ENCODE results near the gene USP10. TPM values are rescaled to one million over a fixed set of nuclear protein-coding genes. Genes with fewer than 3 reads are reported as not detected.

Gene USP10
- total RNA-seq, 1 experiment from 2014 or later, result 50.4 TPM

GRCh38 chr16:84816023-84816422, 116.2 kb downstream of the USP10 start:
- no peaks in the 10 kb centered on the region for H3K9me2 ChIP-seq (replicated peaks; ENCODE audit: low read length)
- H2AFZ ChIP-seq (ENCODE audit: low read length), result no peak overlapping the region
- H3K9ac ChIP-seq (ENCODE audit: low read length), result no peak overlapping the region
- ChIA-PET POLR2A (ENCODE audit: unreplicated experiment) (no interaction called here), CTCF (no interaction called here)
- H4K20me1 ChIP-seq (ENCODE audit: low read length), result no peaks in the 10 kb centered on the region
- H3F3A ChIP-seq (ENCODE audit: low read length, unreplicated experiment), result no peaks in the 10 kb centered on the region
- H3K4me1 ChIP-seq (ENCODE audit: insufficient read depth, low read length), result peaks cover 6% of the 10 kb centered on the region
- no peak overlapping the region for H3K27ac ChIP-seq (ENCODE audit: low read length)
- H3K4me2 ChIP-seq (ENCODE audit: low read length), result no peak overlapping the region
- no peaks in the 10 kb centered on the region for H3K27me3 ChIP-seq (ENCODE audit: low read length)
- TF ChIP-seq EZH2 (IDR thresholded peaks at IDR 0.05; ENCODE audit: low read length, unreplicated experiment) (no peak), CTCF (conservative IDR thresholded peaks at IDR 0.05; ENCODE audit: low read depth, low read length) (no peak), EZH2phosphoT487 (IDR thresholded peaks at IDR 0.05; ENCODE audit: borderline replicate concordance, low read length) (no peak)
- H3K79me2 ChIP-seq (ENCODE audit: low read length), result no peaks in the 10 kb centered on the region
- DNase-seq (no peak), ATAC-seq (no peak)
- H3K4me3 ChIP-seq (ENCODE audit: low read length), result no peak overlapping the region
- BruUV-seq (replicated peaks), result no TSS peak
- H3K36me3 ChIP-seq (ENCODE audit: low read depth, low read length), result no peaks in the 10 kb centered on the region
- no peaks in the 10 kb centered on the region for H3K9me3 ChIP-seq (ENCODE audit: low read length)
- intact Hi-C loops (cut with micrococcal nuclease), result no loop called here

- no peaks in the 10 kb centered on the region for H4K20me1 ChIP-seq (ENCODE audit: low read length)
- ChIA-PET POLR2A (ENCODE audit: unreplicated experiment) (no interaction called here), CTCF (no interaction called here)
- no peak overlapping the region for H3K4me3 ChIP-seq (ENCODE audit: low read length)
- BruUV-seq (replicated peaks), result no TSS peak
- H3K79me2 ChIP-seq (ENCODE audit: low read length), result no peaks in the 10 kb centered on the region
- DNase-seq, result no peak
- H3K27me3 ChIP-seq (ENCODE audit: low read length), result no peaks in the 10 kb centered on the region
- no peak for ATAC-seq
- H3K36me3 ChIP-seq (ENCODE audit: low read depth, low read length), result no peaks in the 10 kb centered on the region
- H3K4me1 ChIP-seq (ENCODE audit: insufficient read depth, low read length), result peaks cover 6% of the 10 kb centered on the region
- no peak overlapping the region for H3K27ac ChIP-seq (ENCODE audit: low read length)
- no peaks in the 10 kb centered on the region for H3K9me3 ChIP-seq (ENCODE audit: low read length)
- no peaks in the 10 kb centered on the region for H3F3A ChIP-seq (ENCODE audit: low read length, unreplicated experiment)
- H2AFZ ChIP-seq (ENCODE audit: low read length), result no peak overlapping the region
- intact Hi-C loops (cut with micrococcal nuclease), result no loop called here
- H3K9me2 ChIP-seq (replicated peaks; ENCODE audit: low read length), result no peaks in the 10 kb centered on the region
- TF ChIP-seq EZH2phosphoT487 (IDR thresholded peaks at IDR 0.05; ENCODE audit: borderline replicate concordance, low read length), result no peak
- no peak for TF ChIP-seq CTCF (conservative IDR thresholded peaks at IDR 0.05; ENCODE audit: low read depth, low read length)
- TF ChIP-seq EZH2 (IDR thresholded peaks at IDR 0.05; ENCODE audit: low read length, unreplicated experiment), result no peak
- H3K9ac ChIP-seq (ENCODE audit: low read length), result no peak overlapping the region
- H3K4me2 ChIP-seq (ENCODE audit: low read length), result no peak overlapping the region
Observed at GRCh38 chr16:84816485-84816884, 116.7 kb downstream of the USP10 start.

GRCh38 chr16:84817206-84817605, 117.4 kb downstream of the USP10 start:
- Histone ChIP-seq H3K79me2 (ENCODE audit: low read length) (no peaks in the 10 kb centered on the region), H2AFZ (ENCODE audit: low read length) (no peak overlapping the region), H3K4me1 (ENCODE audit: insufficient read depth, low read length) (peaks cover 6% of the 10 kb centered on the region), H3K4me2 (ENCODE audit: low read length) (no peak overlapping the region), H3K9me3 (ENCODE audit: low read length) (no peaks in the 10 kb centered on the region), H3K27ac (ENCODE audit: low read length) (no peak overlapping the region), H3K36me3 (ENCODE audit: low read depth, low read length) (no peaks in the 10 kb centered on the region), H3K9ac (ENCODE audit: low read length) (no peak overlapping the region), H3F3A (ENCODE audit: low read length, unreplicated experiment) (no peaks in the 10 kb centered on the region), H3K9me2 (replicated peaks; ENCODE audit: low read length) (no peaks in the 10 kb centered on the region), H4K20me1 (ENCODE audit: low read length) (no peaks in the 10 kb centered on the region), H3K4me3 (ENCODE audit: low read length) (no peak overlapping the region), H3K27me3 (ENCODE audit: low read length) (no peaks in the 10 kb centered on the region)
- no peak for TF ChIP-seq EZH2phosphoT487 (IDR thresholded peaks at IDR 0.05; ENCODE audit: borderline replicate concordance, low read length)
- TF ChIP-seq EZH2 (IDR thresholded peaks at IDR 0.05; ENCODE audit: low read length, unreplicated experiment), result no peak
- no peak for TF ChIP-seq CTCF (conservative IDR thresholded peaks at IDR 0.05; ENCODE audit: low read depth, low read length)
- DNase-seq (no peak), ATAC-seq (no peak)
- intact Hi-C loops (cut with micrococcal nuclease), result no loop called here
- CTCF ChIA-PET, result no interaction called here
- POLR2A ChIA-PET (ENCODE audit: unreplicated experiment), result no interaction called here
- BruUV-seq (replicated peaks), result no TSS peak

Data from PC-3 (cell line).